Neural progenitor cell (in vitro differentiated cells): ENCODE results near the gene KIAA2012. TPM values are rescaled to one million over a fixed set of nuclear protein-coding genes. Genes with fewer than 3 reads are reported as not detected.

ENCODE experiments used
- DNase-seq: peaks from one replicate; pipeline ENCODE4 v3.0.0-alpha.2; 2016; ENCODE audit warnings: low spot score
- H2AFZ ChIP-seq: fragments of 200-600 bp; sonication (generic); replicated peaks from 2 replicates; pipeline ENCODE4 v1.6.1; 2016; ENCODE audit warnings: antibody characterized with exemption
- H3F3A ChIP-seq: fragments of 200-600 bp; sonication (generic); 2 replicates; pipeline ENCODE4 v1.6.1; 2016; ENCODE audit warnings: antibody characterized with exemption, low read depth
- H3K27ac ChIP-seq: fragments of 200-600 bp; sonication (generic); 2 replicates; pipeline ENCODE4 v1.5.1; 2016; ENCODE audit warnings: mild to moderate bottlenecking
- H3K27me3 ChIP-seq: fragments of 200-600 bp; sonication (generic); 2 replicates; pipeline ENCODE4 v1.6.1; 2016; ENCODE audit warnings: mild to moderate bottlenecking, moderate library complexity
- H3K36me3 ChIP-seq: fragments of 200-600 bp; sonication (generic); 2 replicates; pipeline ENCODE4 v1.5.1; 2016
- H3K4me1 ChIP-seq: fragments of 200-600 bp; sonication (generic); 2 replicates; pipeline ENCODE4 v1.6.1; 2016; ENCODE audit warnings: mixed run types
- H3K4me2 ChIP-seq: fragments of 200-600 bp; sonication (generic); 2 replicates; pipeline ENCODE4 v1.6.1; 2016
- H3K4me3 ChIP-seq: fragments of 200-600 bp; sonication (generic); 2 replicates; pipeline ENCODE4 v1.5.1; 2016
- H3K79me2 ChIP-seq: fragments of 200-600 bp; sonication (generic); 2 replicates; pipeline ENCODE4 v1.6.1; 2016; ENCODE audit warnings: low read depth
- H3K9ac ChIP-seq: fragments of 200-600 bp; sonication (generic); 2 replicates; pipeline ENCODE4 v1.6.1; 2016
- H3K9me3 ChIP-seq: fragments of 200-600 bp; sonication (generic); 2 replicates; pipeline ENCODE4 v1.5.1; 2016; ENCODE audit warnings: low read depth
- H4K20me1 ChIP-seq: fragments of 200-600 bp; sonication (generic); 2 replicates; pipeline ENCODE4 v1.6.1; 2016; ENCODE audit warnings: low read depth
- H3K27ac Mint-ChIP-seq: 3 replicates; pipeline ENCODE4 v1.8.0; 2021; ENCODE audit warnings: mixed read lengths
- H3K27me3 Mint-ChIP-seq: 2 replicates; pipeline ENCODE4 v1.8.0; 2022; ENCODE audit warnings: low read depth, mild to moderate bottlenecking, inconsistent platforms, moderate library complexity, mixed read lengths; ENCODE audit not compliant: insufficient read depth
- H3K36me3 Mint-ChIP-seq: 3 replicates; pipeline ENCODE4 v1.8.0; 2021; ENCODE audit warnings: mixed read lengths
- H3K4me1 Mint-ChIP-seq: 3 replicates; pipeline ENCODE4 v1.8.0; 2021; ENCODE audit warnings: mixed read lengths
- H3K4me3 Mint-ChIP-seq: 3 replicates; pipeline ENCODE4 v1.8.0; 2021; ENCODE audit warnings: mild to moderate bottlenecking, moderate library complexity, mixed read lengths
- H3K9me3 Mint-ChIP-seq: 3 replicates; pipeline ENCODE4 v1.8.0; 2020; ENCODE audit warnings: mixed read lengths
- EZH2 ChIP-seq: fragments of 200-600 bp; sonication (generic); IDR thresholded peaks from 2 replicates; pipeline ENCODE4 v1.6.1; 2017; ENCODE audit warnings: antibody characterized with exemption, mild to moderate bottlenecking, moderate library complexity
- EZH2phosphoT487 ChIP-seq: fragments of 200-600 bp; sonication (generic); IDR thresholded peaks from 2 replicates; pipeline ENCODE4 v1.6.1; 2017; ENCODE audit warnings: antibody characterized with exemption
- total RNA-seq: library from RNA; depleted of rRNA; stranded (reverse); fragments of >200 nt; gene quantifications from 2 replicates; pipeline ENCODE4 v1.2.3, GENCODE V29; 2015; ENCODE audit warnings: low replicate concordance
- TF ChIP-seq, protein P1 (sequence below): fragments of 200-600 bp; sonication (generic); IDR thresholded peaks from 2 replicates; pipeline ENCODE4 v1.5.1; 2017; ENCODE audit warnings: antibody characterized with exemption, mild to moderate bottlenecking

Gene KIAA2012
- total RNA-seq, 1 donor from 2014 or later: not detected

DNA sequence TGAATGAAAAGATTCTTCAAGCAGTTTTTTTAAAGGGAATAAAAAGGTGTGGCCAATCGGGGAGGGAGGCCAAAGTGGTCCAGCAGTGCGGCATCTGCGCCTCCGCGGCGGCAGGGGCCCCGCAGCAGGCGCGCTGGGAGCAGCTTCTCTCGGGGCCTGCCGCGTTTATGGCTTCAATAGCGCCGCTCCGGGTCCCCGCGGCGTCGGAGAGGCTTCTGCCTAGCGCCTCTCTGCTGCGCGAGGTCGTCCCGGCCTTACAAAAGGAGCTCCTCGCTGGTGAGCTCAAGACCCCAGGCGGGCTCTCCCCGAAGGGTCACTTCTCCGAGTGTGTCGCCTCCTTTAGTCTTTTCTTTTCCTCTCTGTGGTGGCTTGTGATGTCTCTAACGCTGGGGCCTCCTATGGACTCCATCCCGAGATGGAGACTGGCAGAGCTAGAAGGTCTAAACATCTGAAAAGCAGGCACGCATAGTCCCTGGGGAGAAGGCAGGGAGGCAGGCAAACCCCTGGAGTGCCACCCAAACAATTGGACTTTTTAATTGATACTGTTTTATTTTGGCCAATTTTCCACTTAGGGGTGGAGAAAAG is 98.3 kb downstream of the KIAA2012 start:
- H3K79me2 ChIP-seq: no peaks in the 10 kb centered on the region
- peaks cover 4% of the 10 kb centered on the region for H3K9me3 ChIP-seq
- no peak for TF ChIP-seq EZH2
- no peak for TF ChIP-seq EZH2phosphoT487
- TF ChIP-seq, protein P1, sequence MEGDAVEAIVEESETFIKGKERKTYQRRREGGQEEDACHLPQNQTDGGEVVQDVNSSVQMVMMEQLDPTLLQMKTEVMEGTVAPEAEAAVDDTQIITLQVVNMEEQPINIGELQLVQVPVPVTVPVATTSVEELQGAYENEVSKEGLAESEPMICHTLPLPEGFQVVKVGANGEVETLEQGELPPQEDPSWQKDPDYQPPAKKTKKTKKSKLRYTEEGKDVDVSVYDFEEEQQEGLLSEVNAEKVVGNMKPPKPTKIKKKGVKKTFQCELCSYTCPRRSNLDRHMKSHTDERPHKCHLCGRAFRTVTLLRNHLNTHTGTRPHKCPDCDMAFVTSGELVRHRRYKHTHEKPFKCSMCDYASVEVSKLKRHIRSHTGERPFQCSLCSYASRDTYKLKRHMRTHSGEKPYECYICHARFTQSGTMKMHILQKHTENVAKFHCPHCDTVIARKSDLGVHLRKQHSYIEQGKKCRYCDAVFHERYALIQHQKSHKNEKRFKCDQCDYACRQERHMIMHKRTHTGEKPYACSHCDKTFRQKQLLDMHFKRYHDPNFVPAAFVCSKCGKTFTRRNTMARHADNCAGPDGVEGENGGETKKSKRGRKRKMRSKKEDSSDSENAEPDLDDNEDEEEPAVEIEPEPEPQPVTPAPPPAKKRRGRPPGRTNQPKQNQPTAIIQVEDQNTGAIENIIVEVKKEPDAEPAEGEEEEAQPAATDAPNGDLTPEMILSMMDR: no peak
- H3K27ac ChIP-seq: no peak overlapping the region
- H3K4me2 ChIP-seq: peak overlapping the region; percentile 72
- peaks cover 42% of the 10 kb centered on the region for H3K27me3 ChIP-seq
- Mint-ChIP-seq H3K4me1 (peaks cover 45% of the 10 kb centered on the region), H3K9me3 (peaks cover 6% of the 10 kb centered on the region), H3K27ac (peak overlapping the region; percentile 73), H3K4me3 (peak overlapping the region; percentile 66), H3K36me3 (no peaks in the 10 kb centered on the region), H3K27me3 (peaks cover 19% of the 10 kb centered on the region)
- no peak overlapping the region for H3K9ac ChIP-seq
- H3F3A ChIP-seq: peaks cover 22% of the 10 kb centered on the region
- H2AFZ ChIP-seq: peak overlapping the region; percentile 58
- peaks cover 6% of the 10 kb centered on the region for H3K4me1 ChIP-seq
- no peaks in the 10 kb centered on the region for H4K20me1 ChIP-seq
- no peaks in the 10 kb centered on the region for H3K36me3 ChIP-seq
- peak; percentile 84 for DNase-seq
- peak overlapping the region; percentile 36 for H3K4me3 ChIP-seq

DNA sequence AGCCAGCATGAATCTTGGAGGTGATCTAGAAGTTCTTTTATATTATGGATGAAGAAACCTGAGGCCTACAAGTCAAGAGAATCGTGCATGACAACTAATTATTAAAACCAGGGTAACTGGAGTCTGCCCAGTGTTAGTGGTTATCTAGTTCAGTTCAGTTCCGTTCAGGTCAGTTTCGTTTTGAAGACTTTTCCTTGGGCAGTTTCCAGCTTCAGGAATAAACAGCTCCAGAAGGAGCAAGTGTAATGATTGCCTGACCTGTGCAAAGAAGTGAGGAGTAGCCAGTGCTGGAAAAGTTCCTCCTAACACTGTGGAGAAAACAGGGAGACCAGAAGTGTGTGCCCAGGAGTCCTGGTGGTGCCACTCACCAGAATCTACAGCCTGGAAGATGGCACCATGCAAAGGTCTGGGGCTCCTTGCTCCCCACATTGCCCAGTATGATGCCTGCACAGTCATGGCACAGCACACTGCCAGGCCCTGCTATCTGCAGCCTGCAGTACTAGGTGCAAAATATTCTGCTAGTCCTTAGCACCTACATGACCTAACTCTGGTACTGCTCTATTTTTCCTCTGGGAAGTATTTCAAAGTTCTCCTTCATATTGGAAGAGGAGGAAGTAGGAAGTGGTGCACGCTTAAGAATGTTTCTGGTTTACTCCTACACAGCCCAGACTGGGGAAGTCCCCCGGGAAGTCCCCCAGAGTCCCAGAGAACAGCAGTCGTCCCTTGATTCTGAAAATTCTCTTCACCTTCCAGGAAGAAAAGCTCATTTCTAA is 99.6 kb downstream of the KIAA2012 start:
- H3K27me3 Mint-ChIP-seq: peaks cover 15% of the 10 kb centered on the region
- Histone ChIP-seq H3K9ac (no peak overlapping the region), H3K4me1 (peaks cover 6% of the 10 kb centered on the region), H3F3A (peaks cover 22% of the 10 kb centered on the region), H3K4me3 (no peak overlapping the region), H3K9me3 (peaks cover 4% of the 10 kb centered on the region), H3K79me2 (no peaks in the 10 kb centered on the region), H3K4me2 (no peak overlapping the region), H4K20me1 (no peaks in the 10 kb centered on the region), H2AFZ (no peak overlapping the region), H3K36me3 (no peaks in the 10 kb centered on the region), H3K27ac (no peak overlapping the region), H3K27me3 (peaks cover 41% of the 10 kb centered on the region)
- no peak overlapping the region for H3K4me3 Mint-ChIP-seq
- H3K27ac Mint-ChIP-seq: no peak overlapping the region
- peaks cover 8% of the 10 kb centered on the region for H3K9me3 Mint-ChIP-seq
- TF ChIP-seq EZH2 (no peak), EZH2phosphoT487 (no peak)
- TF ChIP-seq, protein P1: no peak
- no peaks in the 10 kb centered on the region for H3K36me3 Mint-ChIP-seq
- peaks cover 41% of the 10 kb centered on the region for H3K4me1 Mint-ChIP-seq
- no peak for DNase-seq

GRCh38 chr2:202178346-202178958 is 105.4 kb downstream of the KIAA2012 start:
- Histone ChIP-seq H3K27ac (no peak overlapping the region), H3K9me3 (peaks cover 4% of the 10 kb centered on the region), H3K4me3 (no peak overlapping the region), H4K20me1 (no peaks in the 10 kb centered on the region), H3K36me3 (no peaks in the 10 kb centered on the region), H3K4me2 (no peak overlapping the region), H3K79me2 (no peaks in the 10 kb centered on the region), H3K4me1 (no peaks in the 10 kb centered on the region), H3F3A (peaks cover 4% of the 10 kb centered on the region), H2AFZ (no peak overlapping the region), H3K27me3 (no peaks in the 10 kb centered on the region), H3K9ac (no peak overlapping the region)
- TF ChIP-seq, protein P1: peak; percentile 94
- TF ChIP-seq EZH2phosphoT487: no peak
- Mint-ChIP-seq H3K27me3 (peaks cover 4% of the 10 kb centered on the region), H3K4me1 (peaks cover 6% of the 10 kb centered on the region), H3K36me3 (no peaks in the 10 kb centered on the region), H3K9me3 (peaks cover 14% of the 10 kb centered on the region), H3K4me3 (no peak overlapping the region), H3K27ac (no peak overlapping the region)
- DNase-seq: peak; percentile 84
